ENCODE data around the gene CRLF1.

The CRLF1 gene

DNA sequence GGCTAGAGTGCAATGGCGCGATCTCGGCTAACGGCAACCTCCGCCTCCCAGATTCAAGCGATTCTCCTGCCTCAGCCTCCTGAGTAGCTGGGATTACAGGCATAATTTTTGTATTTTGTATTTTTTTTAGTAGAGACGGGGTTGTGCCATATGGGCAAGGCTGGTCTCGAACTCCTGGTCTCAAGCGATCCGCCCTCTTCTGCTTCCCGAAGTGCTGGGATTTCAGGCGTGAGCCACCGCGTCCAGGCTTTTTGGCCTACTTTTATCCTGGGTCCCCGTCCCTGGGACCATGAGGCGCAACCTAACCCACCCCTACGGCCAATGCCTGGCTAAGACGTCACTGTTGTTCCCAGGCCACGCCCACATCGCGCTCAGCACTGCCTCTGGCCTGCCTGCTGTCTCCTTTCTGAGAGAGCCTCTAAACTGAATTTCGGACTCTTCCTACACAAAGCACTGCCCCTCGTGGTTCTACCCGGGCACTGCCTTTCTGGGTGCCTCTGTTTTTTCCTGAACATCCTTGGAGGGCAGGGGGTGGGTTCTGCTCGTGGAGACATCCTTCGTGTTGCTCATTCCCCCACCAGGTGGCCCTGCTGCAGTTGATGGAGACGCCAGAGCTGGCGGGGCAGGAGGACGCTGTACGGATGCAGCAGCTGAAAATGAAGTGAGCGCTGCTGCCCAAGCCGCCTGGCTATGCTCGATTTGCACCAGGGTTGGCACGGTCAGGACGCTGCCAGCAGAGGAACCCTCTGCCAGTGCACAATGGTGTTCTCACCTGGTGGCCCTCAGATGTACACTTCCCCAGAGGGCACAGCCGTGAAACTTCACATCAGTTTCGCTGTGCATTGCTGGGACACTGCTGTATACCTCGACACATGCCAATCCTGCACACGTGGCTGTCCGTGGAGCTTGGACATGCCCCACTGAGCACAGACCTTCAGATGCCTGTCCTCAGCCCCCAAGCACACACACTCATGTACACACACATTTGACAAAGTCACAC is 16.0 kb downstream of the CRLF1 start:
- DNase-seq = peak; percentile 93

DNA sequence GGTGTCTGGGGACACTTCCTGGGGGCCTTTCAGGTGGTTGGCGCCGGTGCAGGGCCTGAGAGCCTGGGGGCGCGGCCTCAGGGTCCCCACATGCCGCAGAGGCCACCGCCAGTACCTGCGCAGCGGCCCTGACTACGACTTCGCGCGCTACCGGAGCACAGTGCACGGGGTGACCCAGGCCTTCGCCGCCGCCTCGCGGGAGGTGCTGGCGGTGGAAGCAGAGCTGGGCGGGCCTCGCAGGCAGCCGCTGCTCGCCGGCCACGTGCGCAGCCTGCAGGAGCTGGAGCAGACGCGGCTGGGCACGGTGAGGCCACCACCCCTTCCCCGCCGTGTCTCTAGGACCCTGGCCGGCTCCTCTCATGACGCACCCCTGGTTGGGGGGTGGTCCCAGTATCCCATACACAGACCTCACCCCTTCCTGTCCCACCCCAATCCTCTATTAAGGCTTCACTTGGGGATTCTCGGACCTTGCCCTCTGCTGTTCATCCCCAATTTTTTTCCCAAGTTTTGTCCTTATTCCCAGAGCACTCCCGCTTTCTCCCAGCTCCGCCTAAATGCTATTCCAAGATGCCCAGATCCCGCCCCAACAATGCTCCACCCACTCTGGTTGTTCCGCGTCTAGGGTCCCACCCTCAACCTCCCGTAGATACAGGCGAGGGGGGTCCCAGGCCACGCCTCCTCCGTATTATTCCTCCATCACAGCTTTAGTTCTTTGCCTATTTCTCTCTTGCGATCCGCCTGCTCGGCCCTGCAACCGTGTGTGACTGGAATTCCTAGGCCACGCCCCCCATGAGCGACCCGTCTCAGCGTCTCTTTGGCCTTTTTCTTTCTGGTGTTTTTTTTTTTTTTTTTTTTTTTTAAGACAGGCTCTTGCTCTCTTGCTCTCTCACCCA is 17.0 kb downstream of the CRLF1 start:
- DNase-seq = peak; percentile 95

DNA sequence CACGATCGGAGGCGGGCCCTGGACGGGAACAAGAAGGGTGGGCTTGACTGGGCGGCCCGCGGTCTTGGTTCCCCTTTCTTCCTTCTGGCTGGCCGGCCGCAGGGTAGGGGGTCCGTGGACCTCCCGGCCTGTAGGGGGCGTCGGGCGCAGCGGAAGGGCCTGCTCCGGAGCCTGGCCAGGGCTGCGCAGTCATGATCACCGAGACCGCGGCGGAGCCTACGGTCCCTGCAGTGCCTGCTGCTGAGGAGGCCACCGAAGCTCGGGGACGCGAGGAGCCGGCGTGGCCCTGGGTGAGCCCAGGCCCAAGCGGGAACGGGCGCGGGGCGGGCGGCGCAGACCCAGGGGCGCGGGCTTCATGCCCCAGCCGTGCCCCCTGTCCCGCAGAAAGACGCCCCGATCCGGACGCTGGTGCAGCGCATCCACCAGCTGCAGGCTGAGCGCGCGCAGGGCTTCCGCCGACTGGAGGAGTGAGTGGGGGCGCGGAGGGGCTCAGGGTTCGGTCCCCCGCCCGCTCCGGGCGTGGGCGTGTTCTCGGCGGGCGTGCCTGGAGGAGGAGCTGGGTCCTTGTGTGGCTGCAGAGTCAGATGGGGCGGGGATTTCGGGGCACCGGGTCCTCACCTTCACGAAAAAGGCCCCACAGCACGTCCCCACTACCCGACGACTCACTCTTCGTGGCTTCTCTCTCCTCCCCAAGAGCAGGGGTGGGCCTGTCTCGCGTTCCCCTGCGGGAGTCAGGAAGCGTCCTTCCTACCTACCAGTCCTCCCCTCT is 17.8 kb downstream of the CRLF1 start, which contains the start of gene REX1BD:
Gene REX1BD (plus strand): TSS at position 188 of the 769 bp plus-strand sequence. CDS start 4 bp downstream, at position 192.
- peak; percentile 87 for DNase-seq

DNA sequence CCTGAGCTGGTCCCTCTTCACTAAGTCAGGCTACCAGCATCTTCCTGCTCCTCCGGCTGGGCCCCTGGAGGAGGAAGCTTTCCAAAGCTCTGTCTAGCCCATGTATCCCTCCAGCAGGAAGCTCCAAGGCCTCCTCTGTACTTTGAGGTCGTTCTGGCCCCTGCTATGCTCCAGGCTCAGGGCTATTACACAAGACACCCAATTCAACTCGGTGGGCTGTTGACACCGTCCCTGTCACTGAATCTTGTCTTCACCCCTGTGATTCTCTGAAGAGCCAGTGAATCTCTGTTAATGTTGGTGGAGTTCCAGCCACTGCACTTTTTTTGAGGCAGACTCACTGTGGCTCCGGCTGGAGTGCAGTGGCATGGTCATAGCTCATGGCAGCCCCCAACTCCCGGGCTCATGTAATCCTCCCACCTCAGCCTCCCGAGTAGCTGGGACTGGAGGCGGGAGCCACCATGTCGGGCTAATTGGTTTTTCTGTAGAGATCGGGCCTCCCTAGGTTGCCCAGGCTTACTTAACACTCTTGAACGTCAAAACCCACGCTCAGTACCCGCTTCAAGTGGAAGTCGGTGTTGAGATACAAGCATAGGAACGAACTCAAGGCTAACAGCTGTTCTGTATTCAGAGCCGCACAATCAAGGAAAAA is 18.5 kb downstream of the CRLF1 start:
- no peak for DNase-seq

DNA sequence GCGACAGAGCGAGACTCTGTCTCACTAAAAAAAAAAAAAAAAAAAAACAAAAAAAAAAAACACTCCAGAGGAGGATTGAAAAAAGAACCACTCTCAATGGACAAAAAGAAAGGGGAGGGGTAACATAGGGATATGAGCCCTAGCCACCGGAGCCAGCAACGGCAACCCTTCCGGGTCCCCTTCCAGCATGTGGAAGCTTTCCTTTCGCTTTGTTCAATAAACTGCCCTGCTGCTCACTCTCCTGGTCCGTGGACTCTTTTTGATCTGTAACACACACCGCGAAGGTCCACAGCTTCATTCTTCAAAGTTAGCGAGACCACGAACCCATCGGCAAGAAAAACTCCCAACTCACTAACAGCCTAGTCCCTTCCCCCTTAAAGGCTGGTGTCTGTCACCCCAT is 19.0 kb downstream of the CRLF1 start:
- no peak for DNase-seq

DNA sequence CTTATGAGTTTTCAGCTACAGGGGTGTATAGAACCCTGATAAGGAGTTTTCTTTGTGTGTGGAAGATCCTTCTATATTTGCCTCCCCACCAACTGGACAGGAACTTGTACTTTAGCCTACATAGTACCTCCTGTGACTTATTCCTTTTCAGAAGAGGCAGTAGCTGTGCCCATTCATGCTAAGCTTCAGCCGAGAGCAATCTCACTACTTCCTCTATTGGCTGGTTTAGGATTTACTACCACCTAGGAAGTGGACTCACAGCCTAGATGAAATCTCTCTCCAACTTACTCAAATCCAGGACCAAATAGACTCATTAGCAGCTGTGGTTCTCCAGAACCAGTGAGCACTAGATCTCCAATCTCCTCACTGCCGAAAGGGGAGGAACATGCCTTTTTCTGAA is 20.3 kb downstream of the CRLF1 start:
- no peak for DNase-seq

DNA sequence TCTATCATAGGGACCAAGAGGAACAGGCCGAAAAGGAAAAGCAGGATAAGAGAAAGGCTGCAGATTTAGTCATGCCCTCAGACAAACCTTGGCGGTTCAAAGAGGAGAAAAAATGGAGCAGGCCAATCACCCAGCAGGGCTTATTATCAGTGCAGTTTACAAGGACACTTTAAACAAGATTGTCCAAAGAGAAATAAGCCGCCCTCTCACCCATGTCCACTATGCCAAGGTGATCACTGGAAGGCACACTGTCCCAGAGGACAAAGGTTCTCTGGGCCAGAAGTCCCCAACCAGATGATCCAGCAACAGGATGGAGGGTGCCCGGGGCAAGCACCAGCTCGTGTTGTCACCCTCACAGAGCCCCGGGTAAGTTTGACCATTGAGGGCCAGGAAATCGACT is 26.3 kb downstream of the CRLF1 start:
- DNase-seq = no peak

DNA sequence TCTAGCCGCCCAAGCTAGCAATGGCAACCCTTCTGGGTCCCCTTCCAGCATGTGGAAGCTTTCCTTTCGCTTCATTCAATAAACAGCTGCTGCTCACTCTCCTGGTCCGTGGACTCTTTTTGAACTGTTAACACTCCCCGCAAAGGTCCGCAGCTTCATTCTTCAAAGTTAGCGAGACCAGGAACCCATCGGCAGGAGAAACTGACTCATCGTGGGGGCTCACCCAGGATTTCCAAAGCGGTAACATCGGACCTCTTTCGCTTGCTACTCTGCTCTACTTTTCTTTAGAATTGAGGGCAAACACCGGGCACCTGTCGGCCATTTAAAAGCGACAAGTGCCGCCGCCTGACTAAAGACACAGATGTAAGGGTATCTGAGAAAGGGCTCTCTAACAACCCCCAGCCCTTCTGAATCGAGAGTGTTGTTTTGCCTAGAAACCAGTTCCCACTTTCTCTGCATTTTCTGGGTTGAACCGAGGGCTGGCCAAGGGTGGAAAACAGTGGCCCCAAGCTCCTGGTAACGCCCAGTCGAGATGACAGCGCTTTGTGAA is 29.2 kb downstream of the CRLF1 start:
- DNase-seq = no peak

DNA sequence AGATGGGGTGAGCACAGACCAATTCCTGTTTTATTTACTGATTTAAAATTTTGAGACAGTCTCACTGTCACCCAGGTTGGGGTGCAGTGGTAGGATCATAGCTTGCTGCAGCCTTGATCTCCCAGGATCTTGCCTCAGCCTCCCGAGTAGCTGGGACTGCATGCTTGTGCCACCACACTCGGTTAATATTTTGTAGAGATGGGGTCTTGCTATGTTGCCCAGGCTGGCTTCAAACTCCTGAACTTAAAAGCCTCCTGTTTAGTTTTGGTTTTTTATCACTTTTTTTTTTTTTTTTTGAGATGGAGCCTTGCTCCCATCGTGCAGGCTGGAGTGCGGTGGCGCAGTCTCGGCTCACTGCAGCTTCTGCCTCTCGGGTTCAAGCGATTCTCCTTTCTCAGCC is 30.2 kb downstream of the CRLF1 start:
- no peak for DNase-seq

DNA sequence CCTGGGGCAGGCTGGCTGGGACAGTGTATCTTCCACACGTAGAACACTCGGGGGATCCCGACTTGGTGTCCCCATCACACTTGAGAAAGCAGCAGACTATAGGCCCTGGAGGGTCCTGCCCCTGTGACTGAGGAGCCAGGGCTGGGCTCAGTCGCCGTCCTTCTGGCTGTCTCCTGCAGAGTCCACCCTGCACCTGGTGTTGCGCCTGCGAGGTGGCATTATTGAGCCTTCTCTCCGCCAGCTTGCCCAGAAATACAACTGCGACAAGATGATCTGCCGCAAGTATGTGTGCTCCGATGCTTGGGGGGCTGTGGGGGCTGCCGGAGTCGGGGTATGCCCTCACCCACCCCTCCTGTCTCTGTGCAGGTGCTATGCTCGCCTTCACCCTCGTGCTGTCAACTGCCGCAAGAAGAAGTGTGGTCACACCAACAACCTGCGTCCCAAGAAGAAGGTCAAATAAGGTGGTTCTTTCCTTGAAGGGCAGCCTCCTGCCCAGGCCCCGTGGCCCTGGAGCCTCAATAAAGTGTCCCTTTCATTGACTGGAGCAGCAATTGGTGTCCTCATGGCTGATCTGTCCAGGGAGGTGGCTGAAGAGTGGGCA is 31.8 kb downstream of the CRLF1 start:
- no peak for DNase-seq

DNA sequence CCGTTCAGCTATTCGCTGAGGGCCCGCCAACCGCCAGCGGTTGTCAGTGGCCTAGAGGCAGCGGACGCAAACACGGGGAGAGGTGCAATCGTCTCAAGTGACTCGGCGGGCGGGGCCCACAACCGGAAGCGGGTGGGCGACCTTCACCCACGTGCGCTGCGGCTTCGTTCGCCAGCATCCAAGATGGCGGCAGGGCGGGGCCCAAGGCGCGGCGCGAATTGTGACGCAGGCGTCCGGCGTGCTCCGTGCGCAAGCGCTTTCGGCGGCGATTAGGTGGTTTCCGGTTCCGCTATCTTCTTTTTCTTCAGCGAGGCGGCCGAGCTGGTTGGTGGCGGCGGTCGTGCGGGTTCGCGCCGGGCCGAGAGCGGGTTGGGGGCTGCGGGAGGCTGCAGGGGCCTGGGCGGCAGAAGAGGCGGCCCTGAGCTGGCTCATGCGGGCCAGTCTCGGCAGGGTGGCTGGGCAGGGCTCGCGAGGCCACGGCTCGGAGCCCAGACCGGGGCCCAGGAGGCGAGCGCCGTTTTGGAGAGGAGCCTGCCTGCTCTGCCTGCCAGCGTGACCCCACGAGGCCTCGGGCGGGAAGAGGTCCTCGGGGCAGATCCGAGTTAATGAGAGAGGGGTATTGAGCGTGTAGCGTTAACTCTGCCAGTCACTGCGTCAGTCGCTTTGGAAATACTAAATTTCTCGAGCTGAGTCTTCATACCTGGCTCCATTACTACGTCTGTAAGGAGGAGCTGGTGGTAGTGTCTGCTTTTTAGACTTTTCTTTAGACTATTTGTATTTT is 34.8 kb downstream of the CRLF1 start, which contains the start of gene UBA52:
Gene UBA52 (plus strand): TSS at position 294 of the 781 bp plus-strand sequence. CDS start 1,444 bp downstream, outside the sequence.
- DNase-seq = peak; percentile 96

DNA sequence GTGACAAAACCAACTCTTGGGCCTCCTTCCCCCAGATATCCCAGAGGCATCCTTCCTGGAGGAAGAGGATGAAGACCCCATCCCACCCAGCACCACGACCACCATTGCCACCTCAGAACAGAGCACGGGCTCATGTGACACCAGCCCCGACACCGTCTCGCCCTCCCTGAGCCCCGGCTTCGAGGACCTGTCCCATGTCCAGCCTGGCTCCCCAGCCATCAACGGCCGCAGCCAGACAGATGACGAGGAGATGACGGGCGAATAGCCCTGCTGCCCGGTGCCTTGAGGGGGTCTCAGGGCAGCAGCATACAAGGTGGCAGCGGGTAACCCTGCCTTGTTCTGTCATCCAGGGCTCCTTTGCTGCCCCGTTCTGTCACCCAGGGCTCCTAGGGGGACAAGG is 38.2 kb downstream of the CRLF1 start:
- DNase-seq = no peak

DNA sequence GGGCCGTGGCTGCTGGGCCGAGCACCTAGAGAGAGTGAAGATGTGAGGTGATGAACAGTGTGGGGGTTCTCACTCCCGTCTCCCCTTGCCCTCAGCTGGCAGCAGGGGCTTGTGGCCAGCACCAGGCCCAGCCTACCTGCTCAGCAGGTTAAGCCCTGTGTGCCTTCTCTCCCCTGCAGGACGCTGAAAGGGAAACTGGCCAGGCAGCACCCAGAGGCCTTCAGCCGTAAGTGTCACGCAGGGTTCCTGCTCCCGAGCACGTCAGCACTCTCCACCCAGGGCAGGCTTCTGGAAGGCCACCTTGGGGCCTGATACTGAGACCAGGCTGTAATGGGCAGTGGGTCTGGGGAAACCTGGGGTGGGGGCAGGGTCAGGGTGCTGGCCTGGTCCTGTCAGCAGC is 39.6 kb downstream of the CRLF1 start:
- no peak for DNase-seq

DNA sequence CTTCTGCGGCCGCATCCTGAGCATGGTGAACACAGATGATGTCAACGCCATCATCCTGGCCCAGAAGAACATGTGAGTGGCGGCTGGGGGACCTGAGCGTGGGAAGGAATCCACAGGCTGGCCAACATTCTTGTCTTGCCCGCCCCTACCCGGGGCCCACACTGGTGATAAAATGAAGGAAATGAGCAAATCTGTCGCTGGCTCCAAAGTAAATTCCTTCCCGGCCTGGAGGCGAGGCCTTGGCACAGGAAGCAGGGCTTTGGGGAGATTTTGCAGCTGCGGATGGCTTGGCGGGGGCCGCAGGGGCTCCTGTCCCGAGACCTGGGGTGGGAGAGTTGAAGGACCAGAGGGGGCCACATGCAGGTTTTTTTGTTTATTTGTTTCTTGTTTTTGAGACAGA is 44.5 kb downstream of the CRLF1 start:
- DNase-seq = no peak

DNA sequence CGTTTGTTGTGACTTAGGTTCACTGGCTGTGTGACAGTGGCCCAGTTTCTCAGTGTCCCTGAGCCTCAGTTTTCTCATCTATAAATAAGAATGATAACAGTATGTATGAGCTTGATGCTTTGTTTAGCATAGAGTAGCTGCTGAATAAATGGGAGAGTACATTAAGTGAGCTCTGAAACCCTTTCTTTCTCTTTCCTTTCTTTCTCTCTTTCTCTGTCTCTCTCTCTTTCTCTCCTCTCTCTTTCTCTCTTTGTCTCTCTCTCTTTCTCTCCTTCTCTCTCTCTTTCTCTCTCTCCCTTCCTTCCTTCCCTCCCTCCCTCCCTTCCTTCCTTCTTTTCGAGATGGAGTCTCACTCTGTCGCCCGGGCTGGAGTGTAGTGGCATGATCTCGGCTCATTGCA is 46.9 kb downstream of the CRLF1 start:
- DNase-seq = no peak

DNA sequence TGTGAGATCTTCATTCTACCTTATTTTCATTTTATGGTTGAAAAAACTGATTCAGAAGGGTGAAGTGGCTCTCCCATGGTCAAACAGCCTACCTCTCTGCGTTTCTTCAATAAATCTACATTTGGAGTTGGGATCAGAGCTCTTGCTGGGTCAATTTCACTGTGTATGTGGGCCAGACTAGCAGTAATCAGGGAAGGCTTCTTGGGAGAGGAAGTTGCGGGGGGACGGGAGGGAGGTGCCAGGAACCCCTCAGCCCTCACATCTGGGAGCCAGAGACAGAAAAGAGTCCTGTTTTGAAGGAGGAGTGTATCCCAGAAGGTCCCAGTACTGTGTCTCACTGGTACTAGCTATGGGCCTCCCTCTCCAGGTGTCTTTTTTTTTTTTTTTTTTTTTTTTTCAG is 48.0 kb downstream of the CRLF1 start:
- DNase-seq = no peak

DNA sequence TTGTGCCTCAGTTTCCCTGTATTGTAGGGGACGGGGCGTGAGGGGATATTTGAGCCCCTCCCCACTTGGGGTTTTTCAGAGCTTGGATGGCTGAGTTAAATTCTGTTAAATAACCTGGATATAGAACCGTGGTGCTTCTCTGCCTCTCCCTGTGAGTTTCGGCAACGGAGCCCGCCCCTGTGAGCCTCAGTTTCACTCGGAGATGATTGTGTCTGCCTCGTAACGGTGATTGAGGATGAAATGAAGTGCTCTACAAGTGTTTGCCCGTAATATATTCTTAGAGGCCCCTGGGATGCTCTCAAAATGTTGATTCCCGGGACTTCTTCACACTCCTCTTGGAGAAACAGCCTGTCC is 48.4 kb downstream of the CRLF1 start:
- no peak for DNase-seq

DNA sequence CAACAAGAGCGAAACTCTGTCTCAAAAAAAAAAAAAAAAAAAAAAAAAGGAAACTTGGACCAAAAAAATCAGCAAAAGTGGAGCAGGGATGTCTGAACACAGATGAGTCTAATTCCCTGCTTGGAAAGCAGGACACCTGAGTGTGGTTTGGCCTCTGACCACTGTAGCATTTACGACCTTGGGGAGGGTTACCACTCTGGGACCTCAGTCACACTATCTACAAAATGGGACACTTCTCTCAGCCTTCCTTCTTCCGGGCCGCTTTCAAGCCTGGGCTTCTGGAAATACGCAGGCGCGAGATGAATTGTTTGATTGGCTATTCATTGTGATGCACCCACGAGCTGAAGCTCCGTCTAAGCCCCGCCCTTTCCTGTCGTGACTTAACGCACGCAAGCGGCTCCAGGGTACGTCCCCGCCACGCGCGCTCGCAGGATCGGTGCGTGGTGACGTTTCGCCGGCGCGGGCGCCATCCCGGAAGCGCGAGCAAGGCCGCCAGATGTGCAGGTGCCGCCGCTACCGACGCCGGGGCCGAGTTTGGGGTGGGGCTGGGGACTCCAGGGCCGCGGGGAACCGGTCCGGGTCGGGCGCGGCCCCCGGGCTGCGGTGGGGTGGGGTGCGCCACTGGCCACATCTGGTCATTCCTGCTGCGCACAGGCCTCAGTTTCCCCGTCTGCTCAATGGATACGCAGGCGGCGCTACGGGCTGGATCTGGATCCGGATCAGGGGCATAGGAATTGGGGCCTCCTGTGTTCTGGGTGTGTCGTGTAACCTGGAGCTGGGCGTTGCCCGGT is 49.0 kb downstream of the CRLF1 start, which contains the start of gene KXD1:
Gene KXD1 (plus strand): TSS at position 460 of the 791 bp plus-strand sequence. CDS start 4,187 bp downstream, outside the sequence.
- peak; percentile 98 for DNase-seq

DNA sequence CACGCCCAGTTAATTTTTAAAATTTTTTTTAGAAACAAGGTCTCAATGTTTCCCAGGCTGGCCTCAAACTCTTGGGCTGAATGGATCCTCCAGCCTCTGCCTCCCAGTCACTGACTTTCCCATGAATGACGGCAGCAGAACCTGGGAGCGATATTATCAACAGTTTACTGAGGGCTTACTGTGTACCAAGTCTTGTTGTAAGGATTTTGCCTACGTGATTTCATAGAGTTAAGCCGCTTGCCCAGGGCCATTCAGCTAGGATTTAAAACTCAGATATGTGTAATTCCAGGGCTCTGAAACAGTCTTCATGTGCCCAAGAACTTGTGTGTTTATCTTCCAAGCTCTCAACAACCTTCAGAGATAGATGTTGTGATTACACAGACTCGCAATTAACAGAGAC is 55.0 kb downstream of the CRLF1 start:
- DNase-seq = no peak

All from NCI-H2171 treated with DMSO at 0.1 percent for 48 hours (cell line).